Measurements from ENCODE around the gene HMCES. TPM values are rescaled to one million over a fixed set of nuclear protein-coding genes. Genes with fewer than 3 reads are reported as not detected.

HMCES gene
- total and polyA plus RNA-seq, 2 experiments from 2014 or later: 20.1 to 34.3 TPM

GRCh38 chr3:129321887-129322286 lies 43.2 kb downstream of the HMCES start:
- TF ChIP-seq EZH2 (IDR thresholded peaks at IDR 0.05; ENCODE audit: borderline replicate concordance) (no peak), CTCF (IDR thresholded peaks at IDR 0.05; ENCODE audit: poor library complexity) (no peak), EZH2phosphoT487 (IDR thresholded peaks at IDR 0.05; ENCODE audit: low read depth, severe bottlenecking, unreplicated experiment) (no peak)
- WGBS (ENCODE audit: low lambda C conversion rate, missing lambda C conversion rate): 97% methylated on average over 9 of the region's 9 CpGs

GRCh38 chr3:129323651-129324294 lies 45.1 kb downstream of the HMCES start:
- Histone ChIP-seq H3K9me3 (ENCODE audit: low read depth) (no peaks in the 10 kb centered on the region), H3K9me2 (replicated peaks; ENCODE audit: insufficient read depth) (no peaks in the 10 kb centered on the region), H2AFZ (no peak overlapping the region), H3K79me2 (no peaks in the 10 kb centered on the region), H3K27me3 (no peaks in the 10 kb centered on the region), H4K20me1 (ENCODE audit: insufficient read depth, poor library complexity, severe bottlenecking) (no peaks in the 10 kb centered on the region), H3K36me3 (replicated peaks; ENCODE audit: insufficient read depth, low read depth) (no peaks in the 10 kb centered on the region), H3K4me3 (no peak overlapping the region), H3K4me1 (ENCODE audit: insufficient read depth) (no peaks in the 10 kb centered on the region), H3K4me2 (no peak overlapping the region), H3K27ac (no peak overlapping the region)
- 91% methylated on average over 10 of the region's 12 CpGs for WGBS (ENCODE audit: low lambda C conversion rate, missing lambda C conversion rate)
- DNase-seq (ENCODE audit: low spot score): no peak
- TF ChIP-seq CTCF (IDR thresholded peaks at IDR 0.05; ENCODE audit: poor library complexity) (no peak), EZH2phosphoT487 (IDR thresholded peaks at IDR 0.05; ENCODE audit: low read depth, severe bottlenecking, unreplicated experiment) (no peak), EZH2 (IDR thresholded peaks at IDR 0.05; ENCODE audit: borderline replicate concordance) (no peak)

More at GRCh38 chr3:129321887-129322286, 43.2 kb downstream of the HMCES start:
- Histone ChIP-seq H3K27me3 (no peaks in the 10 kb centered on the region), H3K36me3 (replicated peaks; ENCODE audit: insufficient read depth, low read depth) (no peaks in the 10 kb centered on the region), H3K4me3 (no peak overlapping the region), H2AFZ (no peak overlapping the region), H4K20me1 (ENCODE audit: insufficient read depth, poor library complexity, severe bottlenecking) (no peaks in the 10 kb centered on the region), H3K79me2 (peaks cover 7% of the 10 kb centered on the region), H3K9me3 (ENCODE audit: low read depth) (no peaks in the 10 kb centered on the region), H3K9me2 (replicated peaks; ENCODE audit: insufficient read depth) (no peaks in the 10 kb centered on the region), H3K4me2 (no peak overlapping the region), H3K4me1 (ENCODE audit: insufficient read depth) (peaks cover 4% of the 10 kb centered on the region), H3K27ac (no peak overlapping the region)
- DNase-seq (ENCODE audit: low spot score): no peak

- Histone ChIP-seq H3K27ac (no peak overlapping the region), H3K27me3 (no peaks in the 10 kb centered on the region), H2AFZ (no peak overlapping the region), H4K20me1 (ENCODE audit: insufficient read depth, poor library complexity, severe bottlenecking) (no peaks in the 10 kb centered on the region), H3K79me2 (no peaks in the 10 kb centered on the region), H3K36me3 (replicated peaks; ENCODE audit: insufficient read depth, low read depth) (no peaks in the 10 kb centered on the region), H3K4me3 (no peak overlapping the region), H3K9me2 (replicated peaks; ENCODE audit: insufficient read depth) (no peaks in the 10 kb centered on the region), H3K4me1 (ENCODE audit: insufficient read depth) (no peaks in the 10 kb centered on the region), H3K9me3 (ENCODE audit: low read depth) (no peaks in the 10 kb centered on the region), H3K4me2 (no peak overlapping the region)
- DNase-seq (ENCODE audit: low spot score): no peak
- 96% methylated on average over 12 of the region's 12 CpGs for WGBS (ENCODE audit: low lambda C conversion rate, missing lambda C conversion rate)
- no peak for TF ChIP-seq EZH2phosphoT487 (IDR thresholded peaks at IDR 0.05; ENCODE audit: low read depth, severe bottlenecking, unreplicated experiment)
- no peak for TF ChIP-seq CTCF (IDR thresholded peaks at IDR 0.05; ENCODE audit: poor library complexity)
- no peak for TF ChIP-seq EZH2 (IDR thresholded peaks at IDR 0.05; ENCODE audit: borderline replicate concordance)
These were observed 46.2 kb downstream of the HMCES start for GRCh38 chr3:129324855-129325254.

Measured in hepatocyte (in vitro differentiated cells).